ENCODE data around the gene MAP3K20. TPM values are rescaled to one million over a fixed set of nuclear protein-coding genes. Genes with fewer than 3 reads are reported as not detected.

Gene MAP3K20
- total and polyA plus RNA-seq, 2 donors = 11.2 to 15.1 TPM

DNA sequence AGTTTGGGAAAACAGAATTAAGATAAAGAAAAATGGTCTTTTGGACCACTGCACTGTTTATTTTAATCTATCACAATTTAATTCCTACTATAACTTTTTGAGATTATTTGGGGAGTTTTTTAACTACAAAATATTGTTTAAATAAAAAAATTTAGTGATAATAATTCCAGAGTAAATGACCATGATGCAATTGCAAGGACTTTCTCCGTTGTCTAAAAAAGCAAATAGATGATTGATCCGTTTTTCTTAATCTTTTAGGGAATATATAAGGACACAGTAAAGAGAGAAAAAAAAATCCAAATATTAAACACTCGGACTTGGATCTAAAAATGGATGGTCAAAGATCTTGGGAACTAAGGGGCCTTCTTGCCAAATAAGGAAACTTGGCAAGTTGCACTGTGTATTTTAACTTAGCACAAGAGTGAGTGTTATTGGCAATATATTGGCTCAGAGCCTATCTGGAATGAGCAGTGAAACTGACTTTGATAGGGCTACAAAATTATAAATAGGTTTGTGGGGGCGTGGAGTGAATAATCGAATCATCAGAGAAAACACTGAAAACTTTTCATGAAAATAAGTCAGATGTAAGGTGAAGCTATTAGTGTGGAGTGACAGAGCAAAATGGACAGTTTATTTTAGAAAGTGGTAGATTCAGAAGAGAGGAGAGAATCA is 2.0 kb downstream of the MAP3K20 start:
- Histone ChIP-seq H3K9me3 (ENCODE audit: control insufficient read depth in 2 of 2, insufficient read depth in 1 of 2, low read length in 1 of 2) (peaks cover 0 to 3% of the 10 kb centered on the region in 2 donors), H3K4me3 (ENCODE audit: low read length in 2 of 2) (no peak overlapping the region), H3K36me3 (ENCODE audit: control insufficient read depth in 2 of 2, insufficient read depth in 2 of 2, low read length in 1 of 2) (no peaks in the 10 kb centered on the region), H3K4me1 (ENCODE audit: control insufficient read depth in 2 of 2, insufficient read depth in 2 of 2, low read length in 2 of 2) (peaks cover 5 to 8% of the 10 kb centered on the region in 2 donors), H3K27me3 (ENCODE audit: control insufficient read depth in 2 of 2, insufficient read depth in 1 of 2, low read length in 1 of 2) (peaks cover 0 to 2% of the 10 kb centered on the region in 2 donors), H3K27ac (ENCODE audit: low read depth in 1 of 2, low read length in 1 of 2) (no peak overlapping the region)
- 97% methylated on average over 5 of the region's 5 CpGs for WGBS
- no peak for DNase-seq (ENCODE audit: low read depth in 6 of 9, low spot score in 9 of 9)

DNA sequence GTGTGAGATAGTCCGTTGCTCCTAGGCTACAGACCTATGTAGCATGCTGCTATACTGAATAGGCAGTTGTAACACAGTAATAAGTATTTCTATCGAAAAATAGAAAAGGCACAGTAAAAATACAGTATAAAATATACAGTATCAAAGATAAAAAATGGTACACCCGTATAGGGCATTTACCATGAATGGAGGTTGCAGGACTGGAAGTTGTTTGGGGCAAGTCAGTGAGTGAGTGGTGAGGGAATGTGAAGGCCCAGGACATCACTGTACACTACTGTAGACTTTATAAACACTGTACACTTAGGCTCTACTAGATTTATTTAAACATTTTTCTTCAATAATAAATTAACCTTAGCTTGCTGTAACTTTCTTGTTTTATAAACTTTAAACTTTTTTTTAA is 3.5 kb downstream of the MAP3K20 start:
- H3K4me1 ChIP-seq (ENCODE audit: control insufficient read depth in 2 of 2, insufficient read depth in 2 of 2, low read length in 2 of 2) = peaks cover 5 to 8% of the 10 kb centered on the region in 2 donors
- peaks cover 0 to 3% of the 10 kb centered on the region in 2 donors for H3K9me3 ChIP-seq (ENCODE audit: control insufficient read depth in 2 of 2, insufficient read depth in 1 of 2, low read length in 1 of 2)
- 96% methylated on average over 3 of the region's 3 CpGs for WGBS
- peaks cover 0 to 2% of the 10 kb centered on the region in 2 donors for H3K27me3 ChIP-seq (ENCODE audit: control insufficient read depth in 2 of 2, insufficient read depth in 1 of 2, low read length in 1 of 2)
- H3K36me3 ChIP-seq (ENCODE audit: control insufficient read depth in 2 of 2, insufficient read depth in 2 of 2, low read length in 1 of 2) = no peaks in the 10 kb centered on the region
- no peak overlapping the region for H3K4me3 ChIP-seq (ENCODE audit: low read length in 2 of 2)
- no peak for DNase-seq (ENCODE audit: low read depth in 6 of 9, low spot score in 9 of 9)
- H3K27ac ChIP-seq (ENCODE audit: low read depth in 1 of 2, low read length in 1 of 2) = no peak overlapping the region

DNA sequence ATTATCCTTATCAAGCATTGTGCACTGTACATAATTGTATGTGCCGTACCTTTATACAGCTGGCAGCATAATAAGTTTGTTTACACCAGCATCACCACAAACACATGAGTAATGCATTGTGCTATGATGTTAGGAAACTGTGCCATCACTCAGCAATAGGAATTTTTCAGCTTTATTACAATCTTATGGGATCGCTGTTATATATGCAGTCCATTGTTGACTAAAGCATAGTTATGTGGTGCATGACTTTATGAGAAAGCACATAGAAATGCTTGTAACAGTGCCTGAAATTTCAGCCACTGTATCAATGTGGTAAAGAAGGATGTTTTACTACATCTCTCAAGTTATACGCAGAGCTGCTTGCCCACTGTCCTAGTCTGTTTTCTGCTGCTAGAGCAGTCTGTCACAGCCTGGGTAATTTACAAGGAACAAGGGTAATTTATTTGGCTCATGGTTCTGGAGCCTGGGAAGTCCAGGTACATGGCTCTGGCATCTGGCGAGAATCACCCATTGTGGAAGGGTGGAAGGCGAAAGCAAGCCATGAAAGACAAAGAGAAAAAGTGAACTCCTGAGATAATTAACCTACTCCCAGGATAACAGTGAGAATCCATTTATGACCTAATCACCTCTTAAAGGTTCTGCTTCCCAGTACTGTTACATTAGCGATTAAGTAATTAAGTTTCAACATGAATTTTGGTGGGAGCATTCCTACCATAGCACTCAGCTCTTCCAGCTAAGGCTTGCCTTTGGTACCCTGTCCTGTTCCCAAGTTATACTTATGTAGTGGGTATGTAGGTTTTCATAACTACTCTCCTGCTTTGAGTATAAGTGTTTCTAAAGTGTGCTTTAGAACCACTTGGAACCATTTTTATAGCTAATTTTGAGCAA is 4.6 kb downstream of the MAP3K20 start:
- Histone ChIP-seq H3K36me3 (ENCODE audit: control insufficient read depth in 2 of 2, insufficient read depth in 2 of 2, low read length in 1 of 2) (no peaks in the 10 kb centered on the region), H3K4me3 (ENCODE audit: low read length in 2 of 2) (no peak overlapping the region), H3K27me3 (ENCODE audit: control insufficient read depth in 2 of 2, insufficient read depth in 1 of 2, low read length in 1 of 2) (peaks cover 0 to 2% of the 10 kb centered on the region in 2 donors), H3K27ac (ENCODE audit: low read depth in 1 of 2, low read length in 1 of 2) (no peak overlapping the region), H3K9me3 (ENCODE audit: control insufficient read depth in 2 of 2, insufficient read depth in 1 of 2, low read length in 1 of 2) (peaks cover 0 to 3% of the 10 kb centered on the region in 2 donors), H3K4me1 (ENCODE audit: control insufficient read depth in 2 of 2, insufficient read depth in 2 of 2, low read length in 2 of 2) (peaks cover 3 to 6% of the 10 kb centered on the region in 2 donors)
- no peak for DNase-seq (ENCODE audit: low read depth in 6 of 9, low spot score in 9 of 9)
- 98% methylated on average over 6 of the region's 6 CpGs for WGBS

DNA sequence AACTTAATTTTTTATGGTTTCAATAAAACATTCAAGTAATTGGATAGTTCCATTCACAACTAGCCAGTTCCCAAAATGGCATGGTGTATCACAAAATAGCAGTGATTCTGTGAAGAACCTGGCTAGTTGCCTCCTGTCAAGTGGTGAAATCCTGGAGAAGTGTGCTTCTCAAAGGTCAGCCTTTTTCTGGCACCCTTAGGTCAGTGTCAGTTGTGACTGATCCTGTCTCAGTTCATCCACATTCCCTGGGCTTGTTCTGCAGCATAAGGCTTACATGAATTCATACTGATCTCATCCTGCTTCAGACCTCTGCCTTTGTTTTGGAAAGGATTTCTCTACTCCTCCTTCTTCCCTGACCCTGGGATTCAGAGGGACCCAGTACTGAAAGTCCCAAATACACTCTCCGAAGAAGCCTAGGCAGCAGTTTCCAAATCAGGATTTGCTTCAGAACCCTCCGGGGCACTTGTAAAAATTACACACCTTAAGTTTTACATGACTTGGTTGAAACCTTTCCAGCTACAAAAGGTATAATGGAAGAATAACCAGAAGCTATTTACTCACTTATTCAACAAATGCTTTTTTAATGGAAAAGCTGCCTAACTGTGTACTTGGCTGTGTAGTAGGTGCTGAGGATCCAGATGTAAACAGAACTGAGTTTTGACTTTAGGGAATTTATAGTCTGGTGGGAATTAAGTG is 11.0 kb downstream of the MAP3K20 start:
- Histone ChIP-seq H3K36me3 (ENCODE audit: control insufficient read depth in 2 of 2, insufficient read depth in 2 of 2, low read length in 1 of 2) (peaks cover 0 to 4% of the 10 kb centered on the region in 2 donors), H3K27ac (ENCODE audit: low read depth in 1 of 2, low read length in 1 of 2) (no peak overlapping the region), H3K9me3 (ENCODE audit: control insufficient read depth in 2 of 2, insufficient read depth in 1 of 2, low read length in 1 of 2) (no peaks in the 10 kb centered on the region), H3K4me1 (ENCODE audit: control insufficient read depth in 2 of 2, insufficient read depth in 2 of 2, low read length in 2 of 2) (no peaks in the 10 kb centered on the region), H3K27me3 (ENCODE audit: control insufficient read depth in 2 of 2, insufficient read depth in 1 of 2, low read length in 1 of 2) (no peaks in the 10 kb centered on the region), H3K4me3 (ENCODE audit: low read length in 2 of 2) (no peak overlapping the region)
- WGBS = 95% methylated on average over 2 of the region's 2 CpGs
- no peak for DNase-seq (ENCODE audit: low read depth in 6 of 9, low spot score in 9 of 9)

DNA sequence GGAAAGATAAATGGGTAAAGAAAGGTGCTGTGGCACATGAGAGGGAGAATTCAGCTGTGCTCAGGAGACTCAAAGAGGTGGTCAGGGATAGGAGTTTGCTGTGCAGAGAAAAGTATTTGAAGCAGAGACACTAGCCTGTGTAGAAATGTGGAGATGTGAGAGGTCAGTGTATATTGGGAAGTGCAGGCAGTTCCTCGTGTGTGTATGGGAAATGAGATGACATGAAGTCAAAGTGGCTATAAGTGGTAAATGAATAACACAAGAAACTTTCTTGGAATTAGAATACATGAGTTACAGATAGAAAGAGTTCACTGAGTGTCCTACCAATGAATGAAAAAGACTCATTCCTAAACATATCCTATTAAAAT is 11.6 kb downstream of the MAP3K20 start:
- WGBS = 89% methylated on average over 1 of the region's 1 CpG
- Histone ChIP-seq H3K27me3 (ENCODE audit: control insufficient read depth in 2 of 2, insufficient read depth in 1 of 2, low read length in 1 of 2) (no peaks in the 10 kb centered on the region), H3K9me3 (ENCODE audit: control insufficient read depth in 2 of 2, insufficient read depth in 1 of 2, low read length in 1 of 2) (no peaks in the 10 kb centered on the region), H3K4me1 (ENCODE audit: control insufficient read depth in 2 of 2, insufficient read depth in 2 of 2, low read length in 2 of 2) (no peaks in the 10 kb centered on the region), H3K27ac (ENCODE audit: low read depth in 1 of 2, low read length in 1 of 2) (no peak overlapping the region), H3K4me3 (ENCODE audit: low read length in 2 of 2) (no peak overlapping the region), H3K36me3 (ENCODE audit: control insufficient read depth in 2 of 2, insufficient read depth in 2 of 2, low read length in 1 of 2) (peaks cover 0 to 4% of the 10 kb centered on the region in 2 donors)
- DNase-seq (ENCODE audit: low read depth in 6 of 9, low spot score in 9 of 9) = no peak

DNA sequence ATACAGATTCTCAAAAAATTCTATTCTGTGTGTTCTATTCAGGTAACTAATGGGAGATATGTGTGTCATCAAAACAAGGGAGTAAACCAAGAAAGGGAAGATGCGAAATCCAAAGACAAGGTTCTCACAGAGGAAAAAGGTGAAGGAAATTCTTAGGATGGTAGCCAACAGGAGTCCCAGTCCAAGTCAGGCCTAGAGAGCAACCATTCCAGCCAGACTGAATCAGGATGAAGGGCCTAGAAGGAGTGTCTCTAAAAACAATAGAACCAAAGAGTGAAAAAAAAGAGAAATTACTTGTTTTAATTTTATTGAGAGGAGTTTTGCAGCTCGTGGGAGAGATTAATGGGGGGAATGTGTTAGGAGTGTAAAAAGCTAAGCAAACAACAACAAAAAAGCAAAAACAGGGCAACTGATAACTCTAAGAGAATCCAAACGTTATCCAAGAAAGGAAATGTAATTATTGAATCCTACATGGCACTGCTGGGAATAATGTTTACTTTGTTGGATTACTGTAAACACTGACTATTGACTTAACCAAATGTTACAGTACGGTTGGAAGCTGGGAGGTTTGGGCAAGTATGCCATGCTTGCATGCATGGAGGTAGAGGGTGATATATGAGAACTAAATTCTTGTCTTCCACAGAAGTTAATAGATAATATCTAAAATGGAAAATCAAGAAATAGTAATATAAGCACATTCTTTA is 12.3 kb downstream of the MAP3K20 start:
- no peak for DNase-seq (ENCODE audit: low read depth in 6 of 9, low spot score in 9 of 9)
- 97% methylated on average over 4 of the region's 4 CpGs for WGBS

DNA sequence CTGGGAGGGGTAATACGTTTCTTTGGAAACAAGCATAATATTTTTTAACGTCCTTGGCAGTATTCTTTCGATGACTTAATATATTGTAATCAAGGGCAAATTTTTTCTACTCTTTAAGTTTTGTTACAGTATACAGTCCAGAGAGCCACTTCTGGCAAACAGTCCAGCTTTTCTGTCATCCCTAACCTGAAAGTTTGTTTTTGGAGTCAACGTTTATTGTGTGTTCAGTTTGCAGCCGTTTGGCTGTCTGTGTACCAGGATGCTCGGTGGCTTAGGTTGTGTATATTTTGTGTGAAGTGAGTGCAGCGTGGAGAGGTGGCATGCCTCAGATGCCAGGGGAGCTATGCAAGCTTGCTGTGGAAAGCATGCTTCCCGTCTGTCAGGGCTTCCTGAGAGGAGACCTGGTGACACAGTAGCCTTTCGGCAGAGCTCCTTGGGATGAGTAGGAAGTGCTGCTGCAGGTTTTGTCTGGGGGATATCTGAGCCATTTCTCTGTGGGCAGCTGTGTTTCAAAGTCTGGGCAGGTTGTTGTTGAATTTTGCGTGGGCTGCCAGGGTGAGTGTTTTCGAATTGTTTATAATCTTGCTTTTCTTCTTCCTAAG is 14.7 kb downstream of the MAP3K20 start:
- WGBS = 94% methylated on average over 11 of the region's 11 CpGs
- H3K27ac ChIP-seq (ENCODE audit: low read depth in 1 of 2, low read length in 1 of 2) = no peak overlapping the region
- no peaks in the 10 kb centered on the region for H3K4me1 ChIP-seq (ENCODE audit: control insufficient read depth in 2 of 2, insufficient read depth in 2 of 2, low read length in 2 of 2)
- H3K9me3 ChIP-seq (ENCODE audit: control insufficient read depth in 2 of 2, insufficient read depth in 1 of 2, low read length in 1 of 2) = no peaks in the 10 kb centered on the region
- H3K27me3 ChIP-seq (ENCODE audit: control insufficient read depth in 2 of 2, insufficient read depth in 1 of 2, low read length in 1 of 2) = no peaks in the 10 kb centered on the region
- DNase-seq (ENCODE audit: low read depth in 6 of 9, low spot score in 9 of 9) = no peak
- H3K36me3 ChIP-seq (ENCODE audit: control insufficient read depth in 2 of 2, insufficient read depth in 2 of 2, low read length in 1 of 2) = peaks cover 0 to 4% of the 10 kb centered on the region in 2 donors
- H3K4me3 ChIP-seq (ENCODE audit: low read length in 2 of 2) = no peak overlapping the region

More for the DNA sequence above, 12.3 kb downstream of the MAP3K20 start:
- Histone ChIP-seq H3K4me1 (ENCODE audit: control insufficient read depth in 2 of 2, insufficient read depth in 2 of 2, low read length in 2 of 2) (no peaks in the 10 kb centered on the region), H3K27me3 (ENCODE audit: control insufficient read depth in 2 of 2, insufficient read depth in 1 of 2, low read length in 1 of 2) (no peaks in the 10 kb centered on the region), H3K27ac (ENCODE audit: low read depth in 1 of 2, low read length in 1 of 2) (no peak overlapping the region), H3K9me3 (ENCODE audit: control insufficient read depth in 2 of 2, insufficient read depth in 1 of 2, low read length in 1 of 2) (no peaks in the 10 kb centered on the region), H3K36me3 (ENCODE audit: control insufficient read depth in 2 of 2, insufficient read depth in 2 of 2, low read length in 1 of 2) (peaks cover 0 to 4% of the 10 kb centered on the region in 2 donors), H3K4me3 (ENCODE audit: low read length in 2 of 2) (no peak overlapping the region)

DNA sequence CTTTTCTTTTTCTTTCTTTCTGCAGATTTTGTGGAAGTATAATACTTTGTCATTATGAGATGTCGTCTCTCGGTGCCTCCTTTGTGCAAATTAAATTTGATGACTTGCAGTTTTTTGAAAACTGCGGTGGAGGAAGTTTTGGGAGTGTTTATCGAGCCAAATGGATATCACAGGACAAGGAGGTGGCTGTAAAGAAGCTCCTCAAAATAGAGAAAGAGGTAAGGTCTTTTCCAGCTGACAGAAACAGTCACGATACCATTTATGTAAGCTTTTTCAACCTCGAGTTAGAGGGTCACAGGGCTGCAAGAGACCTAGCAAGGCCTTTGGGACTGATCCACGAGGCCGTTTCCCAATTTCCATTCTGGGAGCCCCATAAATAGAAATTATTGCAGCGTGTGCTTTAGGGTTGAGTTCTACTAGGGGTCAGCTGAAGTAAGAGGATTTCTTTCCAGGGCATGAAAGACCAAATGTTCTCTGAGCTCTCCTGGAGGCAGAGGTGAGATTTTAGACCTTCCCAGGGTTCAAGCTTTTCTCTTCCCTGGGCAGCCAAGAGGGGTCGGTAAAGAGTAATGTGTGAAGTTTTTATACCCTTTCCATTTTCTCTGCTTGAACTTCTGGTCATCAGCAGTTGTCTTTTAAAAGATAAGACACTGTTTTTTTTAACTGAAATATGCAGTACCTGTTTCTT is 15.5 kb downstream of the MAP3K20 start:
- Histone ChIP-seq H3K27me3 (ENCODE audit: control insufficient read depth in 2 of 2, insufficient read depth in 1 of 2, low read length in 1 of 2) (no peaks in the 10 kb centered on the region), H3K4me1 (ENCODE audit: control insufficient read depth in 2 of 2, insufficient read depth in 2 of 2, low read length in 2 of 2) (no peaks in the 10 kb centered on the region), H3K27ac (ENCODE audit: low read depth in 1 of 2, low read length in 1 of 2) (no peak overlapping the region), H3K9me3 (ENCODE audit: control insufficient read depth in 2 of 2, insufficient read depth in 1 of 2, low read length in 1 of 2) (no peaks in the 10 kb centered on the region), H3K36me3 (ENCODE audit: control insufficient read depth in 2 of 2, insufficient read depth in 2 of 2, low read length in 1 of 2) (peaks cover 0 to 4% of the 10 kb centered on the region in 2 donors), H3K4me3 (ENCODE audit: low read length in 2 of 2) (no peak overlapping the region)
- DNase-seq (ENCODE audit: low read depth in 6 of 9, low spot score in 9 of 9) = no peak
- 96% methylated on average over 10 of the region's 10 CpGs for WGBS

Measured in thymus (tissue), 11 donors.